ENCODE data around the gene WSCD1. TPM values are rescaled to one million over a fixed set of nuclear protein-coding genes. Genes with fewer than 3 reads are reported as not detected.

WSCD1 gene
- polyA plus RNA-seq, 1 donor from 2014 or later: 9.5 TPM

DNA sequence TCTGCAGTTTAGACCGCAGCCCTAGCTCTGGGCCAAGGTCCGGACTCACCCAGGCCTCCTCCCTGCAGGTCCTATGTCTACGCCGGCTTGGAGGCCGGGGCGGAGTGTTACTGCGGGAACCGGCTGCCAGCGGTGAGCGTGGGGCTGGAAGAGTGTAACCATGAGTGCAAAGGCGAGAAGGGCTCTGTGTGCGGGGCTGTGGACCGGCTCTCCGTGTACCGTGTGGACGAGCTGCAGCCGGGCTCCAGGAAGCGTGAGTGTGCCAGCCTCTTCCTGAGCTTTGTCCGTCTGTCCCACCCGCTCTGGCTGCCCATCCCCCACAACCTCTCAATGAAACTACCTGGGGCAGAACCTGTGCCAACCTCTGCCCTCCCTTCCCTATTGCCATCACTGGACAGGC is 20.1 kb downstream of the WSCD1 start:
- Histone ChIP-seq H3K27ac (ENCODE audit: low read length) (no peak overlapping the region), H3K4me3 (ENCODE audit: low read length) (no peak overlapping the region), H3K36me3 (ENCODE audit: insufficient read depth, low read length) (no peaks in the 10 kb centered on the region)

GRCh38 chr17:6092182-6092902 is 22.2 kb downstream of the WSCD1 start:
- no peak overlapping the region for H3K4me2 ChIP-seq (ENCODE audit: low read length)
- H3F3A ChIP-seq (ENCODE audit: insufficient read depth, low read length, poor library complexity, severe bottlenecking): no peaks in the 10 kb centered on the region
- H3K9me2 ChIP-seq (ENCODE audit: insufficient read depth, low read length): no peaks in the 10 kb centered on the region
- no peak overlapping the region for H3K9ac ChIP-seq (ENCODE audit: low read length)
- TF ChIP-seq EZH2 (IDR thresholded peaks at IDR 0.05; ENCODE audit: borderline replicate concordance, insufficient read depth, low read length, poor library complexity, severe bottlenecking): no peak
- TF ChIP-seq REST (IDR thresholded peaks at IDR 0.05; ENCODE audit: borderline replicate concordance): no peak
- no peak for TF ChIP-seq EP300 (conservative IDR thresholded peaks at IDR 0.05; ENCODE audit: poor library complexity, severe bottlenecking)
- TF ChIP-seq POLR2AphosphoS5 (IDR thresholded peaks at IDR 0.05): no peak
- no peak for TF ChIP-seq MXI1 (conservative IDR thresholded peaks at IDR 0.05; ENCODE audit: poor library complexity, severe bottlenecking)
- TF ChIP-seq, protein P1, sequence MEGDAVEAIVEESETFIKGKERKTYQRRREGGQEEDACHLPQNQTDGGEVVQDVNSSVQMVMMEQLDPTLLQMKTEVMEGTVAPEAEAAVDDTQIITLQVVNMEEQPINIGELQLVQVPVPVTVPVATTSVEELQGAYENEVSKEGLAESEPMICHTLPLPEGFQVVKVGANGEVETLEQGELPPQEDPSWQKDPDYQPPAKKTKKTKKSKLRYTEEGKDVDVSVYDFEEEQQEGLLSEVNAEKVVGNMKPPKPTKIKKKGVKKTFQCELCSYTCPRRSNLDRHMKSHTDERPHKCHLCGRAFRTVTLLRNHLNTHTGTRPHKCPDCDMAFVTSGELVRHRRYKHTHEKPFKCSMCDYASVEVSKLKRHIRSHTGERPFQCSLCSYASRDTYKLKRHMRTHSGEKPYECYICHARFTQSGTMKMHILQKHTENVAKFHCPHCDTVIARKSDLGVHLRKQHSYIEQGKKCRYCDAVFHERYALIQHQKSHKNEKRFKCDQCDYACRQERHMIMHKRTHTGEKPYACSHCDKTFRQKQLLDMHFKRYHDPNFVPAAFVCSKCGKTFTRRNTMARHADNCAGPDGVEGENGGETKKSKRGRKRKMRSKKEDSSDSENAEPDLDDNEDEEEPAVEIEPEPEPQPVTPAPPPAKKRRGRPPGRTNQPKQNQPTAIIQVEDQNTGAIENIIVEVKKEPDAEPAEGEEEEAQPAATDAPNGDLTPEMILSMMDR (IDR thresholded peaks at IDR 0.05; ENCODE audit: poor library complexity, severe bottlenecking): no peak
- no peak for TF ChIP-seq SMC3 (conservative IDR thresholded peaks at IDR 0.05; ENCODE audit: poor library complexity)
- TF ChIP-seq RAD21 (conservative IDR thresholded peaks at IDR 0.05): no peak
- TF ChIP-seq TAF1 (IDR thresholded peaks at IDR 0.05; ENCODE audit: low read depth): no peak
- H2AFZ ChIP-seq (ENCODE audit: low read depth, low read length): no peak overlapping the region
- H3K9me3 ChIP-seq (ENCODE audit: low read length): no peaks in the 10 kb centered on the region
- no peak overlapping the region for H3K27ac ChIP-seq (ENCODE audit: low read length)
- H3K79me2 ChIP-seq (replicated peaks; ENCODE audit: insufficient read depth, low read length): no peaks in the 10 kb centered on the region
- no peaks in the 10 kb centered on the region for H3K36me3 ChIP-seq (ENCODE audit: insufficient read depth, low read length)
- H4K20me1 ChIP-seq (ENCODE audit: insufficient read depth): no peaks in the 10 kb centered on the region
- no peak overlapping the region for H3K4me3 ChIP-seq (ENCODE audit: low read length)
- no peaks in the 10 kb centered on the region for H3K27me3 ChIP-seq (ENCODE audit: insufficient read depth, low read depth, low read length)

More for the DNA sequence above, 20.1 kb downstream of the WSCD1 start:
- H3K79me2 ChIP-seq (replicated peaks; ENCODE audit: insufficient read depth, low read length): no peaks in the 10 kb centered on the region
- no peaks in the 10 kb centered on the region for H4K20me1 ChIP-seq (ENCODE audit: insufficient read depth)
- H3K9ac ChIP-seq (ENCODE audit: low read length): no peak overlapping the region
- no peaks in the 10 kb centered on the region for H3K27me3 ChIP-seq (ENCODE audit: insufficient read depth, low read depth, low read length)
- H2AFZ ChIP-seq (ENCODE audit: low read depth, low read length): no peak overlapping the region
- no peaks in the 10 kb centered on the region for H3K9me2 ChIP-seq (ENCODE audit: insufficient read depth, low read length)
- no peaks in the 10 kb centered on the region for H3K9me3 ChIP-seq (ENCODE audit: low read length)
- H3K4me2 ChIP-seq (ENCODE audit: low read length): no peak overlapping the region
- TF ChIP-seq, protein P1 (IDR thresholded peaks at IDR 0.05; ENCODE audit: poor library complexity, severe bottlenecking): no peak
- TF ChIP-seq RAD21 (conservative IDR thresholded peaks at IDR 0.05) (no peak), TAF1 (IDR thresholded peaks at IDR 0.05; ENCODE audit: low read depth) (no peak), MXI1 (conservative IDR thresholded peaks at IDR 0.05; ENCODE audit: poor library complexity, severe bottlenecking) (no peak), POLR2AphosphoS5 (IDR thresholded peaks at IDR 0.05) (no peak), EZH2 (IDR thresholded peaks at IDR 0.05; ENCODE audit: borderline replicate concordance, insufficient read depth, low read length, poor library complexity, severe bottlenecking) (no peak)
- no peaks in the 10 kb centered on the region for H3F3A ChIP-seq (ENCODE audit: insufficient read depth, low read length, poor library complexity, severe bottlenecking)

All from neural cell (in vitro differentiated cells).